HG02571 (cell line): ENCODE data around the gene FAM78A.

Experiments used
- ATAC-seq: cut with Tn5 transposase; IDR thresholded peaks from one replicate; pipeline ENCODE4 v1.9.1; 2021; ENCODE audit warnings: mild to moderate bottlenecking, moderate library complexity; ENCODE audit not compliant: unreplicated experiment

Gene FAM78A

GRCh38 chr9:131276094-131276888, at the start of gene FAM78A:
Gene FAM78A, minus strand, starts transcription at chr9:131276510. Its CDS starts 331 bp downstream, at chr9:131276179.
- ATAC-seq: no peak

GRCh38 chr9:131324736-131325679, 48.7 kb upstream of the FAM78A start:
- ATAC-seq: no peak

- ATAC-seq: no peak
These were observed 47.3 kb upstream of the FAM78A start for GRCh38 chr9:131323629-131324028.

GRCh38 chr9:131320031-131320685, 43.8 kb upstream of the FAM78A start:
- no peak for ATAC-seq

GRCh38 chr9:131319486-131319885, 43.2 kb upstream of the FAM78A start:
- no peak for ATAC-seq

- ATAC-seq: no peak
These were observed 42.1 kb upstream of the FAM78A start for GRCh38 chr9:131318231-131319085.

DNA sequence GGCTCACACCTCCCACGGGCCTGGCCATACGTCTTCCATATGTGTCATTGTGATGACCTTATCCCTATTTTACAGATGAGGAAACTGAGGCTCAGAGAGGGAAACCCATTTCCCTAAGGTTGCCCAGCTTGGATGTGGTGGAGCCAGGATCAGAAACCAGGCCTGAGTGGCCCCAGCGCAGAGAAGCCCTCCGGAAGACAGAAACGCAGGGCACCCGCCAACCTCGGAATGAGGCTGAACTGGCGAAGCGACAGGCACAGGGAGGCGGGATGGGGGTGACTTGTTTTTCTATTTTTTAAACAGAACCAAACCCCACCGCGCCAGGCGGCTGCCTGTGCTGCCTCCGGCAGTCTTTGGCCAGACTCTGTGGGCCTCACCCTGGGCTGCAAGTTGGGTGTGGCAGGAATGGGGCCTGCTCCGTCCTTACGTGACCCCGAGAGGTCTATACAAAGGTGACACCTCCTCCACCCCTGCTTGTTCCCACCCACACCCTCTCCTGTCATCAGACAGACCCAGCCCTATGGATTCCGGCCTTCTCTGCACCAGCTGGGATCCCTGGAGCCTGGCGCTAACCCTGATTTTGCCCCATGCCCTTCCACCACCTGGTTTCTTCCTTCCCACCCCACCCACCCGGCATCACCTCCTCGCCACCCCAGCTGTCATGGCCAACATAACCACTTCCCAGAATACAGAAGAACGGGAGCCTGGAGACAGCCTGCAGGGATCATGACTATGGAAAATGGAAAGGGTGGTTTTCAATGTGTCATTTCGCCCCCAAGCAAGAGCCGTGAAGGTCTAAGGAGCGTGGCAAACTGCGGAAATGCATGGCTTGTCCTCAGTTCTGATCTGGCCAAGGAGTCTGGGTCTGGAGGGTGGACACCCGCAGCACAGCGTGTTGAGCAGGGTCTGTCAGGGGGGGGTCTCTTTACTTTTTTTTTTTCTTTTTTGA, 36.8 kb upstream of the FAM78A start:
- ATAC-seq: no peak

GRCh38 chr9:131312246-131312645, 35.9 kb upstream of the FAM78A start:
- ATAC-seq: no peak

DNA sequence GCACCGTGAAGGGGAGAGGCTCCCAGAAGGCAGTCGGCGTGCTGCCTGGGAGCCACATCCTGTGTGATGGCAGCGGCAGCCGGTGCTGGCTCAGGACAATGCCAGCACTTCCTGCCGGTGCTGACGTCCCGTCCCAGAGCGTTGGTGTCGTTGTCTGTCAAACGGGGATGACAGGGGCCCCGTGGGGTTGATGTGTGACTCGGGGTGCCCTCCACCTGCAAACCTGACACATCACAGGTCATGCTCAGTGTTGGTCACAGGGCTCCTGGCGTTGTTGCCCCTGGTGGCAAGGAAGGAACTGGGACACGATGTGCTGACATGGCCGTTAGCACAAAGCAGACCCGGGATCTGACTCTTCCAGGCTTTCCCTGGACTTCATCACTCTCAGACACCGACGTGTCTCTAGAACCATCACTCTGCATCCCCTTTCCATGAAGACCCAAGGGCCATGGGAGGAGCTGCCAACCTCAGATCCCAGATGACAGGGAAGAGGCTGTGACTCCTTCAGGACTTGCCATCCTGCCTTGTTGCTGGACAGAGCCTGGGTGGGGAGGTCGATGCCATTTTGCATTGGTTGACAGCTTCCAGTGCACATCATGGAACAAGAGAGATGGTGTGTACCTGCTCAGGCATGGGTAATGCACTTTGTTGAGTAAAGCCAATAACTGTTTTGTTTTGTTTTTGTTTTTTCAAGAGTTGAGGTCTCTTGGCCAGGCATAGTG, 34.7 kb upstream of the FAM78A start:
- no peak for ATAC-seq

DNA sequence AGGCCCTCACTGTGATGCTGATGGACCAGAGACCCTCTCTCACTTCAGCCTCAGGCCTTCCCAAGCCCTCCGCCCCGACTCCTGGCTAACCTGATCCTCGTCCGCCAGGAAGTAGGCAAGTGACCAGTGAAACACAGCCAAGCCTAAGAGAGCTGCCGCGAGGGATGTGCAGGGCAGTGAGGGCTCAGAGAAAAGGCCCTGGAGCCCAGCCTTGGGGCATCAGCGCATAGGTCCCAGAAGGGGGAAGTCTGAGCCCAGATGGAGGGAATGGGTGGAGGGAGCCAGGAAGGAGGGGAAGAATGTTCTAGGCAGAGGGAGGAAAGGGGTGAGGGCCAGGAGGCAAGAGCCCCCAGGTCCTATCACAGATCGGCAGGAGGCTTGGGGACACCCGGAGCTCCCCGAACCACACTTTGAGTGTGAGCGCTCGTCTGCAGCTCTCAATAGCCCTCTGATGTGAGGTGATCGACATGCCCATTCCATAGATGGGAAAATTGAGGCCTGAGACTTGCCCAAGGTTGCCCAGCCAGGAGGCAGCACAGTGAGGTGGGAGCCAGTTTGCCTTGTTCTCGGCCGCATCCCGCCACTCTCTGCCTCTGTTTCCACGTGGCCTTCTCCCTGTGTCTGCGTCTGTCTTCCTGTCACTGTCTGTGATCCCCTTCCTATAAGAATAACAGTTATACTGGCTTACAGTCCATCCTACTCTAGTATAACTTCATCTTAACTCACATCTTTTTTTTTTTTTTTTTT, 33.4 kb upstream of the FAM78A start:
- no peak for ATAC-seq

GRCh38 chr9:131308906-131309529, 32.7 kb upstream of the FAM78A start:
- ATAC-seq: no peak

GRCh38 chr9:131308452-131308851, 32.1 kb upstream of the FAM78A start:
- ATAC-seq: no peak

GRCh38 chr9:131307974-131308373, 31.7 kb upstream of the FAM78A start:
- no peak for ATAC-seq

GRCh38 chr9:131306397-131307004, 30.2 kb upstream of the FAM78A start:
- ATAC-seq: no peak

- no peak for ATAC-seq
These were observed 28.5 kb upstream of the FAM78A start for GRCh38 chr9:131304676-131305355.
